Fibroblast of villous mesenchyme (primary cell): Measurements from ENCODE around the gene FCN3. TPM values are rescaled to one million over a fixed set of nuclear protein-coding genes. Genes with fewer than 3 reads are reported as not detected.

Experiments
- DNase-seq: peaks from one replicate; pipeline ENCODE4 v3.0.0-alpha.2; 2010; ENCODE audit warnings: low read depth
- H3K4me3 ChIP-seq: 2 replicates; pipeline ENCODE4 v1.5.1; 2011; ENCODE audit warnings: low read depth, mild to moderate bottlenecking, low read length
- CTCF ChIP-seq: IDR thresholded peaks from 2 replicates; pipeline ENCODE4 v1.5.1; 2012; ENCODE audit warnings: low read depth, mild to moderate bottlenecking, low read length; ENCODE audit not compliant: insufficient read depth
- total RNA-seq: library from RNA; depleted of rRNA; stranded (reverse); fragments of >200 nt; gene quantifications from 2 replicates; pipeline ENCODE4 v1.2.3, GENCODE V29; 2012

FCN3 gene
- total RNA-seq, 1 donor: not detected

- DNase-seq: peak; percentile 38
- H3K4me3 ChIP-seq: peak overlapping the region; percentile 6
- peak; percentile 23 for TF ChIP-seq CTCF
Observed at GRCh38 chr1:27350663-27351540, 23.7 kb downstream of the FCN3 start.

- DNase-seq: peak; percentile 68
- TF ChIP-seq CTCF: no peak
Observed at GRCh38 chr1:27349784-27350662, 24.6 kb downstream of the FCN3 start.

GRCh38 chr1:27348861-27349783 is 25.5 kb downstream of the FCN3 start:
- no peak for TF ChIP-seq CTCF
- peak overlapping the region; percentile 59 for H3K4me3 ChIP-seq
- DNase-seq: peak; percentile 17

More at GRCh38 chr1:27349784-27350662, 24.6 kb downstream of the FCN3 start:
- H3K4me3 ChIP-seq: peak overlapping the region; percentile 59

- TF ChIP-seq CTCF: no peak
- no peak for DNase-seq
- H3K4me3 ChIP-seq: no peak overlapping the region
Observed at GRCh38 chr1:27346991-27347624, 27.5 kb downstream of the FCN3 start.

GRCh38 chr1:27346357-27346756 is 28.3 kb downstream of the FCN3 start:
- TF ChIP-seq CTCF: no peak
- DNase-seq: no peak
- H3K4me3 ChIP-seq: no peak overlapping the region
